Uterus (tissue), 4 donors: ENCODE data around the gene SCAI. TPM values are rescaled to one million over a fixed set of nuclear protein-coding genes. Genes with fewer than 3 reads are reported as not detected.

ENCODE experiments used
- DNase-seq, 2 donors: peaks; one replicate each; pipeline ENCODE4 v3.0.0-alpha.2; 2019 to 2020
- H3K27ac ChIP-seq, 2 donors: fragments of 200-600 bp; sonication (generic); 1 replicate in 1 of 2; 2 replicates in 1 of 2; pipeline ENCODE4 v1.5.1; 2016 to 2018
- H3K27me3 ChIP-seq, 2 donors: fragments of 200-600 bp; sonication (generic); one replicate each; pipeline ENCODE4 v1.5.1; 2018 to 2019; ENCODE audit warnings: control low read depth in 1 of 2
- H3K36me3 ChIP-seq, 2 donors: fragments of 200-600 bp; sonication (generic); one replicate each; pipeline ENCODE4 v1.5.1; 2019; ENCODE audit warnings: control low read depth in 1 of 2
- H3K4me1 ChIP-seq, 2 donors: fragments of 200-600 bp; sonication (generic); one replicate each; pipeline ENCODE4 v1.5.1; 2018 to 2019; ENCODE audit warnings: control low read depth in 1 of 2
- H3K4me3 ChIP-seq, 2 donors: fragments of 200-600 bp; sonication (generic); 1 replicate in 1 of 2; 2 replicates in 1 of 2; pipeline ENCODE4 v1.5.1; 2018 to 2019; ENCODE audit warnings: mild to moderate bottlenecking in 1 of 2
- H3K9me3 ChIP-seq, 2 donors: fragments of 200-600 bp; sonication (generic); one replicate each; pipeline ENCODE4 v1.5.1; 2019; ENCODE audit warnings: control low read depth in 1 of 2
- CTCF ChIP-seq, 4 experiments: fragments of 200-600 bp in 2 of 4; fragments of 450-650 bp in 2 of 4; sonication (generic) in 2 of 4; IDR thresholded peaks; one replicate each; pipeline ENCODE4 v1.5.1; 2016 to 2019; ENCODE audit warnings: antibody characterized with exemption in 4 of 4, mild to moderate bottlenecking in 2 of 4, moderate library complexity in 1 of 4
- POLR2A ChIP-seq, 2 donors: fragments of 450-650 bp; IDR thresholded peaks; one replicate each; pipeline ENCODE4 v1.6.1; 2016; ENCODE audit warnings: antibody characterized with exemption in 2 of 2, mild to moderate bottlenecking in 1 of 2, moderate library complexity in 1 of 2
- intact Hi-C: fragments of 100-400 bp; cut with DNase I; formaldehyde crosslinking; loops from one replicate; pipeline ENCODE4 v1.15.1; 2023; ENCODE audit warnings: low total_unique reads
- total RNA-seq, 4 donors: library from RNA; depleted of rRNA in 3 of 4; stranded (reverse); fragments of >200 nt in 3 of 4; gene quantifications; one replicate each; pipeline versions ENCODE4 v1.1.0 to v1.2.4, GENCODE V29; 2014 to 2023
- donor health status: DM: yes; HTN: yes; CAD: no.

The SCAI gene
- total RNA-seq, 4 donors from 2014 or later = 10.2 to 26.4 (median 14.4) TPM

- H3K9me3 ChIP-seq = no peaks in the 10 kb centered on the region
- TF ChIP-seq CTCF (IDR thresholded peaks at IDR 0.05) = no peak
- TF ChIP-seq POLR2A (IDR thresholded peaks at IDR 0.05) = no peak
- no peak for DNase-seq
- no peak overlapping the region for H3K27ac ChIP-seq
- H3K27me3 ChIP-seq = no peaks in the 10 kb centered on the region
- no peaks in the 10 kb centered on the region for H3K4me1 ChIP-seq
- intact Hi-C loops = no loop called here
- no peak overlapping the region for H3K4me3 ChIP-seq
- no peaks in the 10 kb centered on the region for H3K36me3 ChIP-seq
Measured at GRCh38 chr9:125100822-125101221, 42.5 kb downstream of the SCAI start.

GRCh38 chr9:125099816-125100215, 43.5 kb downstream of the SCAI start:
- no peaks in the 10 kb centered on the region for H3K4me1 ChIP-seq
- H3K9me3 ChIP-seq = no peaks in the 10 kb centered on the region
- intact Hi-C loops = no loop called here
- H3K27ac ChIP-seq = no peak overlapping the region
- no peak for TF ChIP-seq CTCF (IDR thresholded peaks at IDR 0.05)
- no peak for TF ChIP-seq POLR2A (IDR thresholded peaks at IDR 0.05)
- no peak for DNase-seq
- H3K27me3 ChIP-seq = no peaks in the 10 kb centered on the region
- no peaks in the 10 kb centered on the region for H3K36me3 ChIP-seq
- no peak overlapping the region for H3K4me3 ChIP-seq

GRCh38 chr9:125095821-125096443, 47.4 kb downstream of the SCAI start:
- intact Hi-C loops = no loop called here
- TF ChIP-seq CTCF (IDR thresholded peaks at IDR 0.05) = no peak
- TF ChIP-seq POLR2A (IDR thresholded peaks at IDR 0.05) = no peak
- H3K4me1 ChIP-seq = no peaks in the 10 kb centered on the region

GRCh38 chr9:125091121-125091520, 52.2 kb downstream of the SCAI start:
- no peak overlapping the region for H3K4me3 ChIP-seq
- H3K27ac ChIP-seq = no peak overlapping the region
- H3K27me3 ChIP-seq = no peaks in the 10 kb centered on the region
- no peak for DNase-seq
- no peaks in the 10 kb centered on the region for H3K9me3 ChIP-seq
- no peaks in the 10 kb centered on the region for H3K36me3 ChIP-seq
- H3K4me1 ChIP-seq = no peaks in the 10 kb centered on the region
- TF ChIP-seq CTCF (IDR thresholded peaks at IDR 0.05) = no peak
- TF ChIP-seq POLR2A (IDR thresholded peaks at IDR 0.05) = no peak
- intact Hi-C loops = no loop called here

More at GRCh38 chr9:125095821-125096443, 47.4 kb downstream of the SCAI start:
- DNase-seq = no peak
- H3K27me3 ChIP-seq = no peaks in the 10 kb centered on the region
- H3K27ac ChIP-seq = no peak overlapping the region
- H3K9me3 ChIP-seq = no peaks in the 10 kb centered on the region
- H3K4me3 ChIP-seq = no peak overlapping the region
- H3K36me3 ChIP-seq = no peaks in the 10 kb centered on the region

GRCh38 chr9:125089331-125089730, 54.0 kb downstream of the SCAI start:
- Histone ChIP-seq H3K27me3 (no peaks in the 10 kb centered on the region), H3K4me1 (no peaks in the 10 kb centered on the region), H3K36me3 (no peaks in the 10 kb centered on the region), H3K27ac (no peak overlapping the region), H3K4me3 (no peak overlapping the region), H3K9me3 (no peaks in the 10 kb centered on the region)
- intact Hi-C loops = no loop called here
- TF ChIP-seq CTCF (IDR thresholded peaks at IDR 0.05) (no peak), POLR2A (IDR thresholded peaks at IDR 0.05) (no peak)
- no peak for DNase-seq
